Choroid plexus epithelial cell (primary cell): Measurements from ENCODE around the gene SPRYD3.
"Not testable (repeated sequence)": the region's sequence is repeated elsewhere in the genome, so short reads cannot be mapped to it uniquely, and the experiment has no call there.

Source experiments
- DNase-seq: peaks from one replicate; pipeline ENCODE4 v3.0.0-alpha.2; 2010; ENCODE audit warnings: low read depth
- H3K4me3 ChIP-seq: 2 replicates; pipeline ENCODE4 v1.5.1; 2011; ENCODE audit warnings: low read depth, mild to moderate bottlenecking, control low read depth, low read length, moderate library complexity
- TF ChIP-seq, protein P1 (sequence below): conservative IDR thresholded peaks from 2 replicates; pipeline ENCODE4 v1.5.1; 2011; ENCODE audit warnings: low read depth, mild to moderate bottlenecking, control low read depth, inconsistent platforms, low read length, moderate library complexity

The SPRYD3 gene

DNA sequence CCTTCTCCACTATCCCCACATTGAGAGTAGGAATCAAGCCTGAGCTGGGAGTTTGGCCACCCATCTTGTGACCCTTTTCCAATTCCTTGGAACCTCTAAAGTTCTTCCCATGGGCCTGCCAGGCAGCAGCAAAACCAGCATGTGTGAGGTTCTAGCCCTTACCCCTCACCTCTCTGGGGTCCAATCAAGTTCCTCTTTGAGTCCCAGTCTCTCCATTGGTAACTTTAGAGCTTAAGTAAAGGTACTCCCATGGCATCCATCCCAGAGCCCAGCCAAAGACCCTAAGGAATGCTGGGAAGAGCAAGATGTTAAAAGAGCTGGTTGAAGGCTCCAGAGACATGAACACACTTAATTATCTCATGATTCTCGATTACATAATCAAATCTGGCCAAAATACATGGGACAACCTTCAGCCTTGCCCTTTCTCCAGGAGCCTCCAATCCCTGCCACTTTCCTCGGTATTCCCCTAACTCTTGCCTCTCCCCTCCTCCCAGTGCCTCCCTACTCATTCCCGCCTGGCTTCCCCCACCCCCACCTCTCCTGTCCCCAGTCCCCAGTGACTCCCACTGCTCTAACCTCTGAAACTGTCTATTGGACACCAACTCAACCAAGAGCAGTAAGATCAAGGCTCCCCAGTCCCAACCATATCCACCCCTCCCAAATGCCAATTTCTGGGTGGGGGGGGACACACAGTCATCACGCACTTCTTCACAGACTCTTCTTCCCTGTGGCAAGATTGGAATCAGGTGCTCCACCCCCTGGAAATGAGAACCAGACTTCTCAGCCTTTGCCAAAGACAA is 34.1 kb downstream of the SPRYD3 start:
- DNase-seq = no peak
- TF ChIP-seq, protein P1, sequence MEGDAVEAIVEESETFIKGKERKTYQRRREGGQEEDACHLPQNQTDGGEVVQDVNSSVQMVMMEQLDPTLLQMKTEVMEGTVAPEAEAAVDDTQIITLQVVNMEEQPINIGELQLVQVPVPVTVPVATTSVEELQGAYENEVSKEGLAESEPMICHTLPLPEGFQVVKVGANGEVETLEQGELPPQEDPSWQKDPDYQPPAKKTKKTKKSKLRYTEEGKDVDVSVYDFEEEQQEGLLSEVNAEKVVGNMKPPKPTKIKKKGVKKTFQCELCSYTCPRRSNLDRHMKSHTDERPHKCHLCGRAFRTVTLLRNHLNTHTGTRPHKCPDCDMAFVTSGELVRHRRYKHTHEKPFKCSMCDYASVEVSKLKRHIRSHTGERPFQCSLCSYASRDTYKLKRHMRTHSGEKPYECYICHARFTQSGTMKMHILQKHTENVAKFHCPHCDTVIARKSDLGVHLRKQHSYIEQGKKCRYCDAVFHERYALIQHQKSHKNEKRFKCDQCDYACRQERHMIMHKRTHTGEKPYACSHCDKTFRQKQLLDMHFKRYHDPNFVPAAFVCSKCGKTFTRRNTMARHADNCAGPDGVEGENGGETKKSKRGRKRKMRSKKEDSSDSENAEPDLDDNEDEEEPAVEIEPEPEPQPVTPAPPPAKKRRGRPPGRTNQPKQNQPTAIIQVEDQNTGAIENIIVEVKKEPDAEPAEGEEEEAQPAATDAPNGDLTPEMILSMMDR = no peak
- no peak overlapping the region for H3K4me3 ChIP-seq

DNA sequence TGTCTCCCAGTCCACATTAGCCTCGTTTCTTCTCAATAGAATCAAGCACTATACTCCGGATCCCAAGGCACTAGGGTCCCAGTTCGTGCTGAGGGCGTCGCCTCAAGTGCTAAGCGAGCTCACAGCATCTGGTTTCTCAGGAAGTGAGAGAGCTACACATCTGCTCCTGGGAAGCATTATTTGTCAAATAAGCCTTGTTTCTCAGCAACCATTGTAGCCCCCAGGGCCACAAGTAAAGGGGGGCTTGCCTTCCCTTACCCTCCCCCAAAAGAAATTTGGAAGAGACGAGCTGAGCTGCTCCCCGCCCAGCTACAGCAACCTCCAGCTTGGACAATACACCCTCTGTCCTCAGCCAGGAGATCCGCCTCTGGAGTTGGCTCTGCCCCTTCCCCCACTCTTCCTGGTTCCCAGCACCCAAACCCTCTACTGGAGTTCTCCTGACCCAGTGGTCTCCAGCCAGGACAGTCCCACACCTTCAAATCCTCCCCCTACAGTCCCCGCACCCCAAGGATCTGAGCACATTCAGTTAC is 35.1 kb downstream of the SPRYD3 start:
- DNase-seq = no peak
- H3K4me3 ChIP-seq = no peak overlapping the region
- TF ChIP-seq, protein P1 = no peak

DNA sequence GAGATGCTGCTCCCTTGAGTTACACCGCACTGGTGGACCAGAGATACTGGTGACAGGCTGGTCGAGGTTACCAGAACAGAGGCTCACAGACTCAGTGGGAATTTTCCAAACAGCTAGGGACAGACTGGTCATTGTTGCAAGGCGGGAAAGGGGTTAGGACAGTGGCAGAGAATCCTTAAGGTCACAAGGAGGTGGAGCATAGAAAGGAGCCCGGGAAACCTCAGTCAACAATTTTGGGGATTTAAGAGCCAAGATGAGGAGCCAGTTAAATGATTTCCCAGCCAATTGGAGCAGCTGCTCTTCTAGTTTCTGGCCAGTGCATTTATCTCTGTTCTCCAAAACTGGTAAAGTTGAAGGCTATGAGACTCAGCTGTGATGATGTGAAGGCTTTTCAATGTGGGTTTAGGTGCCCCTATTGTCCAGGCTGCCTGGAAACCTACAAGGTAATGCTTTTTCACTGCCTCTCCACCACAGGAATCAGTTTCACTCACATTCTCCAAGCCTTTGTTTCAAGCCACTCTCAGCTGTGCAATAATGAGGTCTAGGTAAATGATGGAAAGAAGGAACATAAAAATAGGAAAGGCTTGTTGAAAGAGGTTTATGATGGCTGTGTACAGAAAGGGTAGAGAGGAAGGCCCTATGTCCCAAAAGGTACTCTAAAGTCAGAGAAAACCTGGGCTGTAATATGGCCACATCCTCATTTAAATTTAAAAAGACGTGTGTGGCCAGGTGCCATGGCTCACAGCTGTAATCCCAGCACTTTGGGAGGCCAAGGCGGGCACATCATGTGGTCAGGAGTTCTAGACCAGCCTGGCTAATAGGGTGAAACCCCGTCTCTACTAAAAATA is 36.4 kb downstream of the SPRYD3 start:
- DNase-seq = no peak
- TF ChIP-seq, protein P1 = no peak
- no peak overlapping the region for H3K4me3 ChIP-seq

DNA sequence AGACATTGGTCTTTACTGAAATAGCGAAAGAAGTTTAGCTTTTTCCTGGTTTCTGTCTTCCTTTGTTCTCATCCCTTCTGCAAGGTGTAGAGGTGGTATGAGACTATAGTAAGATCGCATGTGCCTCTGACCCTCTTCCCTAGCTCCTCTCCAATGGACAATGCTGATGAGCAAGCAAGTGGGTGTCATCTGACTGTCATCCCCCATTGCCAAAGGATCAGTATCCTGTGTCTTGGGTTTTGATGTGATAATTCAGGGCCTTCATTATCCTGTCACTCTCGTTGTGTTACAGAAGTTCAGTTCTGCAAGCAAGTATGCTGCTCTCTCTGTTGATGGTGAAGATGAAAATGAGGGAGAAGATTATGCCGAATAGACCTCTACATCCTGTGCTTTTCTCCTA is 39.3 kb downstream of the SPRYD3 start:
- no peak for DNase-seq
- H3K4me3 ChIP-seq = no peak overlapping the region
- TF ChIP-seq, protein P1 = no peak

DNA sequence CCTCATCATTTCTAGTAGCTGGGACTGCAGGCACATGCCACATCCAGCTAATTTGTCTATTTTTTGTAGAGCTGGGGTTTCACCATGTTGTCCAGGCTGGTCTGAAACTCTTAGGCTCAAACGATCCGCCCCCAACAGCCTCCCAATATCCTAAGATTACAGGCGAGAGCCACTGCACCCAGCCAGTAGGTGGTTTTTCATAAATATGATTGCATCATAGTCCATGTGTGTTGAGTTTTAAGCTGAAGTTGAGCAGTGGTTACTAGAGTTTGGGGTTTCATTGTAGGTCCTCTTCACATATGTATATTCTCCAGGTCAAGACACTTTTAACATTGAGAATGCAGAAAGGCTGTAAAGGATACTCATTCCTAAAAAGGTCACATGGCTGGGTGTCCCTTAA is 42.4 kb downstream of the SPRYD3 start:
- TF ChIP-seq, protein P1 = no peak
- H3K4me3 ChIP-seq = no peak overlapping the region

DNA sequence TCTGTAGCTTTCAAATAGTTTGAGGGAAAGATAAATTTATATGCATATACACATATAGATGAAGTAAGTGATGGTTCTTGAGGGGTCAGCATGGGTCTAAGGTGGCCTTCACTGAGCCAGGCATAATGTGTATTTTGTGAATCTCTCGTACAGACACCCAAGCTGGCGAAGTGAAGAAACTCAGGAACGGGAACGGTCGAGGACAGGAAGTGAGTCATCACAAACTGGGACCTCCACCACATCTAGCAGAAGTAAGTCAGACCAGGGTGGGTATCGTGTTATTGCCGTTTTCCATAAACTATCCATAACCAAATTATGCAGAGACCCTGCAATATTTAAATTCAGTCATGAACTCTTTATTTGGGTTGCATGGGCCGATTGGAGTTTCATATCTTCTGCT is 44.7 kb downstream of the SPRYD3 start:
- DNase-seq = peak; percentile 31
- H3K4me3 ChIP-seq = no peak overlapping the region
- TF ChIP-seq, protein P1 = no peak

More for the DNA sequence above, 42.4 kb downstream of the SPRYD3 start:
- no peak for DNase-seq

DNA sequence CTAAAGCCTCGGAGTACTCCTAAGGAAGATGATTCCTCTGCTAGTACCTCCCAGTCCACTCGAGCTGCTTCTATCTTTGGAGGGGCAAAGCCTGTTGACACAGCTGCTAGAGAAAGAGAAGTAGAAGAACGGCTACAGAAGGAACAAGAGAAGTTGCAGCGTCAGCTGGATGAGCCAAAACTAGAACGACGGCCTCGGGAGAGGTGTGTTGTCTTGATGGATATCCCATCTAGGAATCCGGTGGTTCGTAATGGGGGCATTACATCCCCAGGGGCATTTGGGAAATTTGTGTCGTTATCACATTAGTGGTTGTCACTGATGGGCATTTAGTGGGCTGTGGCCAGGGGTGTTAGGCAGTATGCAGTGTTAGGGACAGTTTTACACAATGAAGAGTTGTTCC is 45.4 kb downstream of the SPRYD3 start:
- DNase-seq = not testable (repeated sequence)

More for the DNA sequence above, 45.4 kb downstream of the SPRYD3 start:
- not testable (repeated sequence) for H3K4me3 ChIP-seq
